ENCODE results near the gene AP3B1. TPM values are rescaled to one million over a fixed set of nuclear protein-coding genes. Genes with fewer than 3 reads are reported as not detected.

Gene AP3B1
- polyA plus RNA-seq, 1 of the 3 experiments (the other 2 are of a cell fraction), result 18.0 TPM

GRCh38 chr5:78326930-78327329, 32.4 kb upstream of the AP3B1 start:
- no peaks in the 10 kb centered on the region for H3K9me3 ChIP-seq
- H4K20me1 ChIP-seq (ENCODE audit: insufficient read depth), result no peaks in the 10 kb centered on the region
- H3K9me2 ChIP-seq, result no peaks in the 10 kb centered on the region
- POLR2A ChIA-PET, result no interaction called here
- no peak overlapping the region for H3K9ac ChIP-seq
- CTCF ChIA-PET, result interaction anchor here (0.6 kb wide), 1 partner anchor 23 kb away, joined by 3 read pairs; no protein-coding TSS in a partner anchor
- H3K27me3 ChIP-seq (ENCODE audit: insufficient read depth), result no peaks in the 10 kb centered on the region
- H2AFZ ChIP-seq (ENCODE audit: low read depth), result no peak overlapping the region
- H3K27ac ChIP-seq (ENCODE audit: low read depth in 2 of 2, low read length in 1 of 2), result no peak overlapping the region
- 94% methylated on average over 3 of the region's 3 CpGs for WGBS (ENCODE audit: low lambda C conversion rate)
- DNase-seq, result no peak
- no peaks in the 10 kb centered on the region for H3F3A ChIP-seq (replicated peaks; ENCODE audit: insufficient read depth)
- H3K36me3 ChIP-seq (replicated peaks in 1 of 2; ENCODE audit: control insufficient read depth in 1 of 2, insufficient read depth in 2 of 2, low read length in 1 of 2), result no peaks in the 10 kb centered on the region
- H3K79me2 ChIP-seq (ENCODE audit: insufficient read depth), result no peaks in the 10 kb centered on the region
- no peaks in the 10 kb centered on the region for H3K4me1 ChIP-seq (ENCODE audit: control insufficient read depth in 1 of 2, insufficient read depth in 2 of 2, low read depth in 1 of 2, low read length in 1 of 2)
- no peak overlapping the region for H3K4me2 ChIP-seq
- TF ChIP-seq YY1 (IDR thresholded peaks at IDR 0.05; ENCODE audit: low read depth) (no peak), NFIC (IDR thresholded peaks at IDR 0.05; ENCODE audit: borderline replicate concordance) (no peak), MEF2A (IDR thresholded peaks at IDR 0.05; ENCODE audit: borderline replicate concordance, low read depth) (no peak), FOSL2 (IDR thresholded peaks at IDR 0.05; ENCODE audit: borderline replicate concordance, low read depth) (no peak), USF1 (IDR thresholded peaks at IDR 0.05; ENCODE audit: borderline replicate concordance, low read depth) (no peak), ZBTB33 (IDR thresholded peaks at IDR 0.05; ENCODE audit: borderline replicate concordance, low read depth) (no peak), RAD21 (IDR thresholded peaks at IDR 0.05; ENCODE audit: low read length) (no peak), ELF1 (IDR thresholded peaks at IDR 0.05) (no peak), IRF3 (IDR thresholded peaks at IDR 0.05; ENCODE audit: low read depth, low read length) (no peak)
- no peak overlapping the region for H3K4me3 ChIP-seq (ENCODE audit: low read depth in 2 of 2, low read length in 1 of 2)

GRCh38 chr5:78323241-78323640, 28.7 kb upstream of the AP3B1 start:
- no peak overlapping the region for H2AFZ ChIP-seq (ENCODE audit: low read depth)
- CTCF ChIA-PET, result interaction anchor here (0.9 to 1.3 kb wide), 2 partner anchors 9 to 209 kb away, joined by 3 to 4 read pairs; no protein-coding TSS in a partner anchor

More at GRCh38 chr5:78323241-78323640, 28.7 kb upstream of the AP3B1 start:
- Histone ChIP-seq H3K4me2 (no peak overlapping the region), H3F3A (replicated peaks; ENCODE audit: insufficient read depth) (no peaks in the 10 kb centered on the region), H4K20me1 (ENCODE audit: insufficient read depth) (no peaks in the 10 kb centered on the region), H3K36me3 (replicated peaks in 1 of 2; ENCODE audit: control insufficient read depth in 1 of 2, insufficient read depth in 2 of 2, low read length in 1 of 2) (no peaks in the 10 kb centered on the region), H3K79me2 (ENCODE audit: insufficient read depth) (no peaks in the 10 kb centered on the region; the same call in 1 of the 2 replicates), H3K4me3 (ENCODE audit: low read depth in 2 of 2, low read length in 1 of 2) (no peak overlapping the region), H3K9ac (no peak overlapping the region), H3K27ac (ENCODE audit: low read depth in 2 of 2, low read length in 1 of 2) (no peak overlapping the region), H3K4me1 (ENCODE audit: control insufficient read depth in 1 of 2, insufficient read depth in 2 of 2, low read depth in 1 of 2, low read length in 1 of 2) (no peaks in the 10 kb centered on the region), H3K27me3 (ENCODE audit: insufficient read depth) (no peaks in the 10 kb centered on the region), H3K9me2 (no peaks in the 10 kb centered on the region), H3K9me3 (no peaks in the 10 kb centered on the region)
- TF ChIP-seq ZBTB33 (IDR thresholded peaks at IDR 0.05; ENCODE audit: borderline replicate concordance, low read depth) (no peak), GABPA (IDR thresholded peaks at IDR 0.05; ENCODE audit: low read depth) (no peak), TCF12 (IDR thresholded peaks at IDR 0.05) (no peak), IRF3 (IDR thresholded peaks at IDR 0.05; ENCODE audit: low read depth, low read length) (no peak), CTCF (IDR thresholded peaks at IDR 0.05) (no peak), SMC3 (IDR thresholded peaks at IDR 0.05; ENCODE audit: low read depth, low read length) (no peak), CHD2 (IDR thresholded peaks at IDR 0.05; ENCODE audit: low read length, partially characterized antibody) (no peak), MAX (IDR thresholded peaks at IDR 0.05; ENCODE audit: low read depth) (no peak), POLR2AphosphoS5 (IDR thresholded peaks at IDR 0.05; ENCODE audit: low read depth, low read length) (no peak), EP300 (IDR thresholded peaks at IDR 0.05; ENCODE audit: borderline replicate concordance in 1 of 2, low read depth in 1 of 2, low read length in 1 of 2) (no peak), FOSL2 (IDR thresholded peaks at IDR 0.05; ENCODE audit: borderline replicate concordance, low read depth) (no peak)
- POLR2A ChIA-PET, result no interaction called here
- DNase-seq, result no peak
